Occipital lobe (tissue), 2 donors: ENCODE measurements around the gene CAMK1D. TPM values are rescaled to one million over a fixed set of nuclear protein-coding genes. Genes with fewer than 3 reads are reported as not detected.

Experiments used
- DNase-seq: peaks from one replicate; lab custom pipeline; 2025; lab: John Stamatoyannopoulos, UW
- total RNA-seq: library from RNA; depleted of rRNA; stranded (reverse); fragments of >200 nt; gene quantifications from one replicate; pipeline ENCODE4 v1.2.3, GENCODE V29; 2014

The CAMK1D gene
- total RNA-seq, 1 donor from 2014 or later = 18.9 TPM

GRCh38 chr10:12400266-12400931, 51.1 kb downstream of the CAMK1D start:
- no peak for DNase-seq

DNA sequence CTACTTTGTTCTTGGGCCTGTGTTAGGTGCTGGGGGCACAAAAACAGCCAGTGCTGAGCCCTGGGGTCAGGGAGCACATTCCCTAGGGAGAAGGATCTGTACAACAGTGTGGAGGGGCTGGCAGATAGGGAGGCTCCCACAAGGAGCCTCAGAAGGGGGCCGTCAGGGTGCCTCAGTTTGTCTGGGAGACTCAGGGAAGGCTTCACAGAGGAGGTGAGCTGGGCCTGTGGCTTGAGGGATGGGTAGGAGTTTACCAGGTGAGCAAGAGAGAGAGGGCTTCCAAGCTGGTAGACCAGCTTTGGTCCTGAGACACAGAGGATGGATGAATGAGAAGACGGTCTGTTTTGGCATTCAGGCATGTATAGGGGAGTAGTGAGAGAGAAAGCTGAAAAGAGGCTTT, 52.1 kb downstream of the CAMK1D start:
- no peak for DNase-seq

GRCh38 chr10:12403119-12403518, 53.8 kb downstream of the CAMK1D start:
- DNase-seq = no peak

DNA sequence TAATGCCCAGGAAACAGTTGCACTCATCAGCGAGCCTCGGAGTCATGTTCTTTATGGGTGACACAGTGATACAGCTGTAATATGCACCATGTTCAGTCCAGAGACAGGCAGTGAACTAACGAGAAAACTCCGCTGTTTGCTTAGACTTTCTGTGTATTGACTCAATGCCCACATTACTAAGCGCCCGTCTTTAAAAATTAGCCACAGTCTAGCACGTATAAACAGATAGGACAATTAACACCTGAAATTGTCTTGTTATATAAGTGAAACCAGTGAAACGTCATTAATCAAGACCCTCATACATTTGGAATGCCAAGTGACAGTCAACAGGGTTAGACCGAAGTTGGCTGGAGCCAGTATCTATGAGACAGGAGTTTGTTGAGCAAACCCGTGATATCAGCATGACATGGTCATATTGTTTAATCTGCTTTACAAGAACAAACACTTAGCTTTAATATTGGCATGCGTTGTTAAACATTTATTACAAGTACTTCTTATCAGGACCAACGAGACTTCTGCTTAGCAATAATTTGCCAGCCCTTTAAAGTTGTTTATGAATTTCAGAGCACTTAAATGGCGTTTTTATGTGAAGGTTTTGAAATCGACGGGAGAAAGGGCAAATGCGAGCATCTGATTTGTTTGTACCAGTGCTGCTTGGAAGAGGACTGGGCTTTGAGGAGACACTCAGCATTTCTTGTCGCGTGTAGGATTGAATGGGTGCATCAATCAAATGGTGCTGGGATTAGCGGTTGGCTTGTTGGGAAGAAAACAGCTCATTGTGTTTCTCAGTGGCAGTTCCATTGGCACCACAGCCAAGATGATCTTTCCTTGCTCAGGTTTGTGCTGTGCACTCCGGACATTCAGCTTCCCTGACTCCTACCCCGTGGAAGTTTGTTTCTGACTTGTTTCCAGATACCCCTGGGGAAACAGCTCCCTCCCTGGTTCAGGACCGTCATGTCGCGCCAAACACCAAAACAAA, 56.3 kb downstream of the CAMK1D start:
- DNase-seq = no peak

GRCh38 chr10:12406764-12407400, 57.5 kb downstream of the CAMK1D start:
- no peak for DNase-seq

DNA sequence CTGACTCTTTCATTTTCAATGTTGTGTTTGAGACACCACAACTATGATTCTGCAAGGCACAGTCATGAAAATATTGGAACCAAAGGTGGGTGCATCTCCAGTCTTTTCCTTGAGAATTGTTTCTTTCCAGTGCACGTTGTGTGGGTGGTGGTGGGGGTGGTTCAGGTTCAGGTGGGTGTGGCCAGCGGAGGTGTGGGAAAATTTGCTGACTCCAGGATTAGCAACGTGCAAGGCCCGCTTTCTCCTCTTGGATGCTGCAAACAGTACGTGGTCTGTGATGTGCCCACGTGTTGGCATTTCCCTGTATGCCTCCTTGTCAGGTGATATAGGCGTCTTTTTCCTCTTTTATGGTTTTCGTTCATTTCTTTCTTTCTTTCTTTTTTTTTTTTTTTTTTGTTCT, 59.1 kb downstream of the CAMK1D start:
- DNase-seq = no peak

DNA sequence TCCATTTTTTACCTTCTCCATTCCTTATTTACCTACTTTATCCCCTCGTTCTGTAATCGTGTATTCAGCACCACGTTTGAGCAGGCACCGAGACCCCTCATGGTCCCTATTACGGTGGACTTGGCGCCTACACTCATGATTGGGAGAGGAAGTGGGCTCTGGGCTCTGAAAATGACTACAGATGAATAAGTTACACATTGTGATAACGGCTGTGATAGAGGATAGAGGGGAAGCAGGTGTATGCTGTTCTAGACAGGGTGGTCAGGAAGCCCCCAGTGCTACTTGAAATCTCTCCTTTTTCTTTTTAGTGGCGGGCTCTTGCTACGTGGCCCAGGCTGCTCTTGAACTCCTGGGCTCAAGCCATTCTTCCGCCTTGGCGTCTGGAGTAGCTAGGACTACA, 59.8 kb downstream of the CAMK1D start:
- DNase-seq = no peak

DNA sequence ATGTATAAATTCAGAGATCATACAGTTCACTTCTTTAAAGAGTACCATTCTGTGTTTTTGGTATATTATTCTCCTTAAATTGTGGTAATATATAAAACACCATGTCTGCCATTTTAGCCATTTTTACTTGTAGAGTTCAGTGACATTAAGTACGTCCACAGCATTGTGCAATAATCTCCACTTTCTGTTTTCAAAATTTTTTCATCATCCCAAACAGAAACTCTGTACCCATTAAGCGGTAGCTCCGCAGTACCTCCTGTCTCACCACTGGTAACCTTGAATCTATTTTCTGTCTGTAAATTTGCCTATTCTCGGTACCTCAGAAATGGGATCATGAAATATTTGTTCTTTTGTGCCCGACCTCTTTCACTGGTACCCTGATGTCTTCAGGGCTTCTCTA, 60.3 kb downstream of the CAMK1D start:
- DNase-seq = no peak

DNA sequence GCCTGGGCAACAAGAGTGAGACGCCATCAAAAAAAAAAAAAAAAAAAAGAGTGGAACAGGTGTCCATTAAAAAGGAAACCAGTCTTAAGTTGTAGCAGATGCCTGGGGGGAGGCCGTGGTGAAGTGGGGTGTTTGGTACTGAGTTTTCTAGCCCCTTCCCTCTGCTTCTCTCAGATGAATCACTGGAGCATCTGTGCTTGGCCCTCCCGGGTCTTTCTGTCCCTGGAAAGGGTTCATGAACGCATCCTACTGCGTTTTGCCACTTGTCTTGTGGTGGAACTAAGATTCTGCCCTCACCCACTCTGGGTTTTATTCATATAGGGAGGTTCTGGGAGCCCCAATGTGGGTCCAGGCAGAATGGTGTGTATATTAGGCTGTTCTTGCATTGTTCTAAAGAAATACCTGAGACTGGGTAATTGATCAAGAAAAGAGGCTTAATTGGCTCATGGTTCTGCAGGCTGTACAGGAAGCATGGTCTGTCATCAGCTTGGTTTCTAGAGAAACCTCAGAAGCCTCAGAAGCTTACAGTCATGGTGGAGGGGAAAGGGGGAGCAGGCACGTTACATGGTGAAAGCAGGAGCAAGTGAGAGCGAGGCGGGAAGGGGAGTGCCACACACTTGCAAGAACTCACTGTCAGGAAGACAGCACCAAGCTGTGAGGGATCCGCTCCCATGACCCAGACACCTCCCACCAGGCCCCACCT, 63.5 kb downstream of the CAMK1D start:
- DNase-seq = no peak

GRCh38 chr10:12413369-12413711, 64.0 kb downstream of the CAMK1D start:
- DNase-seq = no peak

DNA sequence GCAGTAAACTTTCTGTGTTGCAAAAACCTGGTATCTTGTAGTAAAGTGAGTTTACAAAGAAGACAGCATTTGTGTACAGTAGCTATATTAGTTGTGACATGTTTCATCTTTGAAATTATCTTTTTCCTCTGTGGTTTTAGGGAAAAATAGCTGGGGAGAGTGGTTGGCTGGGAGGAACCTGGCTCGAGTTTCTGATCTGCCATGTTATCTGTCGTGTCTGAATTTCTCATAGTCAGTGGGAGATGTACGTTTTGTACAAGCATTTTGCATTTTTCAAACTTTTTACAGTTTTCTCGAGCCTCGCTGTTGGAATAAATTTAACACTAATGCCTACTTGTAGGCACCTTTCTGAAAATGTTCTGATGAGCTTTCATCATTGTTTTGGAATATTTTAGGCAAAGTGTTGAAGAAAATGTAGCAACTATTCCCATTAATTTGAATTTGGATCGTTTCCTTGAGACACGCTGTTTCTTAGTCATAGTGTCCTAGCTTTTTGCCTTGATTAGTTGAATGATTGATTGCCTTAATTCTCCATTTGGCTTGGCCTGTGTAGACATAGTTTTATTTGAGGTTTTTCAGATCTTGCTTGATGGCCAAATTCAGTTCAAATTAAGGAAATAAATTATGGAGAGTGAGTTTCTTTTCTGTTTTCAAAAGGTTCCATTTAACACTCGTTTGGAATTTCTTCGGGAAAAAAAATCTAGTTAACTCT, 65.1 kb downstream of the CAMK1D start:
- no peak for DNase-seq

DNA sequence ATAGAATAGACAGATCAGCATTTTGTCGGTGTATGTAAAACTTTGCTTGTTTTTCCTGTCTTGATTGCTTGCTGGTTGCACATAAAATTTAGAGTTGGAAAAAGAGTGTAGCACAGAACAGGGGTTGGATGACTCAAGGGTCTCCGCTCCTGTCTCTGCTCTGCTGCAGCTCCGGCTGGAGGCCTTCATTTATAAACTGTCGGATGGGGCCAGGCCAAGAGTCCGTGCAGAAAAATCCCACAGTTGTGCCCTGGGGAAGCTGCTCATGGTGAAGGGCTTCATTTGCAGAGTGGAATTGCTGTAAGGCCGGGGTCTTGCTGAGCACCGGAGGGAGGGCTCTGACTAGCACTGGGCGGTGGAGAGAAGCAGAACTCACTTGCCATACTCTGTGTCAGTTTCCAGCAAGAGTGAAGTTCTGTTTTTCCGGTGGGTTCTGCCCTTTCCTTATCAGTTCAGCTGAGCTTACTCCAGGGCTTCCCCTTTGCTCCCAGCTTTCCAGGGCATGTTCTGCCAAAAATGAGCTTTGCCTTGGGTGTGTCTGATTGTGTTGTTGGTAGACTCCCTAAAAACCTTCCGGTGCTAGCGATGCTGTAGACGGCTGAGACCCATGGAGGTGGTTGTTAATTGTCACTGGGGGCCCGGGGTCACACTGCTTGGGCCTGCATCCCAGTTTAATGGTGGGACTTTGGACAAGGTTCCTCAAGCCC, 67.2 kb downstream of the CAMK1D start:
- no peak for DNase-seq

- DNase-seq = no peak
These were observed 68.0 kb downstream of the CAMK1D start for GRCh38 chr10:12417331-12417730.

GRCh38 chr10:12418000-12418399, 68.7 kb downstream of the CAMK1D start:
- no peak for DNase-seq

DNA sequence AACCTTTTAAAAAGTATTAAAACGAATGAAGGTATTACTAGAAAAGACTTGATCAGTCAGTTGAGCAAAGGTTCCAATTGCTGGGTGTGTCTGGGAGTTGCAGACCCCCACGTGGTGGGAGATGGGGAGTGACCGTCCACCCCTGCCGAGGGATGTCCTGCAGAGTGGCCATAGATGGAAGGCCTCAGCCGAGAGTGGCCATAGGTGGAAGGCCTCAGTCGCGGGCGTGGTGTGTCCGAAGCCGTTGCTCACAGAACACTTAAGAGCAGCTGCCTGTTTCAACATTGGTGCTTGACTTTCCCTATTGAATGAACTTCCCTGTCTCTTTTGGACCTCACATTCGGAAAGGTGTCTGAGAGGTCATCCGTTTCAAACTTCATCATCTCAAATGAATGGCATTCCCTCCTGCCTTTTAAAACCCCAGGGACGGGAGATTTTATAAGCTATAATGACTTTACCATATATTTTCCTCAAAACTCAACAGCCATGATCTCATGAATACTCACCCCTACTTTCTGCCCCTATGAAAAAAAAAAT, 69.4 kb downstream of the CAMK1D start:
- no peak for DNase-seq

- no peak for DNase-seq
These were observed 70.0 kb downstream of the CAMK1D start for GRCh38 chr10:12419262-12419847.

GRCh38 chr10:12420530-12421120, 71.3 kb downstream of the CAMK1D start:
- no peak for DNase-seq

- no peak for DNase-seq
These were observed 72.8 kb downstream of the CAMK1D start for GRCh38 chr10:12422189-12422588.

DNA sequence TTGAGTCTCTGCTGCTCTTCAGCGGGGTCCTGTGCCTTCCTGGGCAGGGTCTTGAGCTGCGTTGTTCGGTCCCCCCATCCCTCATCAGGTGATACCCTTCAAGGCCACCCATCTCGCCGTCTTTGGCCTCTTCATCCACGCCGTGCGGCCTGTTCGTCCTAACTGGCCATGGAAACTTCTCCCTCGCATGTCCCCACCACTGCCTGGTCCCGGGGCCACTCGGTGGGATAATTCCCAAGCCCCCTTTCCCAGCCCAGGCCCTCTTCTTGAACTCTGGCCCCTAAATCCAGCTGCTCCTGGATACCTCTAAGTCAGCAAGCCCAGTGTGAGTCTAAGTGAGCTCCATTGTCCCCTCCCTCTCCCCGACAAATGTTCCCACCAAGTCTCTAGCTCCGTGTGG, 74.5 kb downstream of the CAMK1D start:
- no peak for DNase-seq
